Measurements from ENCODE around the gene FAM174C. TPM values are rescaled to one million over a fixed set of nuclear protein-coding genes. Genes with fewer than 3 reads are reported as not detected.

The FAM174C gene
- total and polyA plus RNA-seq, 8 donors, result 10.6 to 58.7 (median 19.4) TPM

DNA sequence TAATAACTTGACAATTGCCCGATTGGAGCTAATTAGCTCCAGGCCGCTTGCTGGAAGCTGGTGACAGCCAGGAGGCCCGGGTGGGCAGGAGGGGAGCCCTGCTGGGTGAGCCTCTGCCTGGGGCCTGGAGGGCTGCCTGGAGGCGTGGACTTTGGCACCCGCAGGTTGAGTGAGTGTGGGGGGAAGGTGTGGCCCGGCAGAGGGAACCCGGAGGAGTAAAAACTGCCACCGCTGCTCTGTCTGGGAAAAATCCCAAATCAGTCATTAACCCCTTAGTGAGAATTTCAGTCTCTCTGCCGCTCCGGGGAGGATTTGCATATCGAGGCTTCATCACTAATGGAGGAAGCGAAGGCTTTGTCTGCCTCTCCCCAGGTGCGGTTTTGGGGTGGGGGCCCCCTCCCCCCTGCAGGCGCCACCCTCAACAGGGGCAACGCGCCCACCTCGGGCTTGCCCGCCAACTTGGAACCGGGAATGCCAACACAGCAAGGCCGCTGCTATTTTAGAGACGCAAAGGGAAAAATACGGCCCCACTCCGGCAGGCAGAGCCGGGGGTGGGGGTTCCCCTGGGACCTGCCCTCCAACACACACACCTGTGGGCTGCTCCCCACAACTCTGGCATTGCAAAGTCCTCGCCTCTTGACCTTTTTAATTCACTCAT, 16.6 kb downstream of the FAM174C start:
- Histone ChIP-seq H3K36me3 (no peaks in the 10 kb centered on the region), H3K27ac (no peak overlapping the region), H3K4me1 (peaks cover 3 to 4% of the 10 kb centered on the region in 2 donors), H3K9me3 (no peaks in the 10 kb centered on the region), H3K4me3 (no peak overlapping the region), H3K27me3 (peaks cover 31 to 100% of the 10 kb centered on the region in 2 donors)
- ATAC-seq, result no peak
- intact Hi-C loops (cut with DNase I), result no loop called here
- no peak for TF ChIP-seq CTCF (IDR thresholded peaks at IDR 0.05)
- no peak for DNase-seq

GRCh38 chr19:1292419-1293151, 17.3 kb downstream of the FAM174C start:
- H3K4me1 ChIP-seq, result peaks cover 3 to 4% of the 10 kb centered on the region in 2 donors
- H3K9me3 ChIP-seq, result no peaks in the 10 kb centered on the region
- H3K4me3 ChIP-seq, result no peak overlapping the region
- DNase-seq, result no peak
- H3K36me3 ChIP-seq, result no peaks in the 10 kb centered on the region
- TF ChIP-seq CTCF (IDR thresholded peaks at IDR 0.05), result no peak
- H3K27ac ChIP-seq, result no peak overlapping the region
- intact Hi-C loops (cut with DNase I), result no loop called here
- no peak for ATAC-seq
- peaks cover 24 to 95% of the 10 kb centered on the region in 2 donors for H3K27me3 ChIP-seq

GRCh38 chr19:1293782-1294604, 18.7 kb downstream of the FAM174C start:
- no peak overlapping the region for H3K4me3 ChIP-seq
- DNase-seq (no peak), ATAC-seq (no peak)
- H3K36me3 ChIP-seq, result no peaks in the 10 kb centered on the region
- peaks cover 3 to 4% of the 10 kb centered on the region in 2 donors for H3K4me1 ChIP-seq
- no peaks in the 10 kb centered on the region for H3K9me3 ChIP-seq
- H3K27ac ChIP-seq, result no peak overlapping the region
- H3K27me3 ChIP-seq, result peaks cover 11 to 91% of the 10 kb centered on the region in 2 donors
- intact Hi-C loops (cut with DNase I), result no loop called here
- TF ChIP-seq CTCF (IDR thresholded peaks at IDR 0.05), result no peak

DNA sequence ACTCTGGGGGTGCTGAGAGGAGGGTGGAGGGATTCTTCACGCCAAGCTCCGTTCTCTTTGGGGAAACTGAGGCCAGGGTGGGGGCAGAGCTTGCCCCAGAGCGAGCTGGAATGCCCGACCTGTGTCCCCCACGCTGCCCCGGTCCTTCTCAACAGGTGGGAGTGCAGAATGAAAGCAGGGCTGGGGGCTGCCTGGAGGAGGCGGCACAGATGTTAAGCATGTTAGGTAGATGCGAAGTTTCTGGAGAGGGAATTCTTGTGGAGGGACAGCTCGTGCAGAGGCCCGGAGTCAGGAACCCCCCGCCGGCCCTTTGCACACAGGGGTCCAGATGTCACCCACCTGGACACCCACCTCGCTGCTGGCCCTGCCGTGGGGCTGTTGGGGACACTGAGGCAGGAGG, 19.4 kb downstream of the FAM174C start:
- TF ChIP-seq CTCF (IDR thresholded peaks at IDR 0.05), result no peak
- ATAC-seq, result no peak
- H3K27me3 ChIP-seq, result peaks cover 11 to 91% of the 10 kb centered on the region in 2 donors
- no peak overlapping the region for H3K27ac ChIP-seq
- intact Hi-C loops (cut with DNase I), result no loop called here
- H3K4me3 ChIP-seq, result no peak overlapping the region
- no peak for DNase-seq
- H3K36me3 ChIP-seq, result no peaks in the 10 kb centered on the region
- peaks cover 3 to 4% of the 10 kb centered on the region in 2 donors for H3K4me1 ChIP-seq
- no peaks in the 10 kb centered on the region for H3K9me3 ChIP-seq

All from left lung (tissue), 10 donors.